Activated effector memory CD4-positive, alpha-beta T cell treated with anti-CD3 and anti-CD28 coated beads, Interleukin-2, amount 50 U/mL, for 16 hours (primary cell): ENCODE data around the gene CACNA1C.
"Not testable (repeated sequence)": the region's sequence is repeated elsewhere in the genome, so short reads cannot be mapped to it uniquely, and the experiment has no call there.

Experiments
- DNase-seq: peaks from one replicate; pipeline ENCODE4 v3.0.0-alpha.2; 2020

Gene CACNA1C

DNA sequence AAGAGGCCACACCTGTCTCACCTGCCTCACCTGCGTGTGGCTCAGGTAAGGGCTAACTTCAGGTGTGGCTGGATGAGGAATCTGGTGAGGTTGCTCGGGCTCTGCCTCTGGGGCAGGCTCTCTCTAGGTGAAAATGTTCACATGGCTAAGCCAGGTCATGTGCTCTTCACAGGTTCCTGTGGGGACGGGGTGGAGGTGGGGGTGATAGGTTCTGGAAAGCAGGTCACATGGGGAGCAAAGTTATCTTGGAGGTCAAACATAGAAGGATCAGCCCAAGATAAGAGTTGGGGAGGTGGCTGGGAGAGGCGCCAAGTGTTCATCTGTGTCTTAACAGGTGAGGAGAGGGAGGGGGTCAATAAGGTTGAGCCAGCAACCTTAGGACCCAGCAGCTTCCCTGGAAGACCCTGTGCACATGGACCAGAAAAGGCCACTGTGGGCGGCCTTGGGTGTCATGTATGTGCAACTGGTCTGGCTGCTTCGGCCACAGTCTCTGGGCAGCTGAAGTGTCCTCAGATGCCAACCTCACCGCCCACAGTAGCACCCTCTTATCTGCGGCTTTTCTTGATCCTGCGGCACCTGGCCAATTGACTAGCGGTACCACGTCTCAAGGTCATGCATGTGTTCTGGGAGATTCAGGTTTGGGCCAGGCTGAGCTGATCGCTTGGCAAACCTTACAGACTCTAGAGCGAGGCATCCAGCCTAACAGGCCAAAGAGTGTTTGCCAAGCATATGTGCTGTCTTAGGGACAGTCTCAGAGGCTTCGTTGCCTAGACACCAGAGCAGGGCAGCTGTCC lies 60.5 kb downstream of the CACNA1C start:
- no peak for DNase-seq

DNA sequence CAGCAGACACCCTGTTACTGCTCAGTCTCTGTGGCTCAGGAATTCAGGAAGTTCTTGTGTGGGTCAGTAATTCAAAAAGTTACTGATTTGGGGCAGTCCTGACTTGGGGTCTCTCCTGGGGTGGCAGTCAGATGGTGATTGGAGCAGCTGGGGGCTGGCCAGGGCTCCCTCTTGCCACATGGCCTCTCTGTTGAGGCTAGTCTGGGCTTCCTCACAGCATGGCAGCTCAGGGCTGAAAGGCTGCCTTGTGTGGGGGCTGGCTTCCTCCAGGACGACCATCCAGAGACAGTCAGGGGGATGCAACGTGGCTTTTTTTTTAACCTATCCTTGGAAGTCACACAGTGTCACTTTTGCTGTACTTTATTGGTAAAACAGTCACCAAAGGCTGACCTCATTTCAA lies 61.3 kb downstream of the CACNA1C start:
- no peak for DNase-seq

DNA sequence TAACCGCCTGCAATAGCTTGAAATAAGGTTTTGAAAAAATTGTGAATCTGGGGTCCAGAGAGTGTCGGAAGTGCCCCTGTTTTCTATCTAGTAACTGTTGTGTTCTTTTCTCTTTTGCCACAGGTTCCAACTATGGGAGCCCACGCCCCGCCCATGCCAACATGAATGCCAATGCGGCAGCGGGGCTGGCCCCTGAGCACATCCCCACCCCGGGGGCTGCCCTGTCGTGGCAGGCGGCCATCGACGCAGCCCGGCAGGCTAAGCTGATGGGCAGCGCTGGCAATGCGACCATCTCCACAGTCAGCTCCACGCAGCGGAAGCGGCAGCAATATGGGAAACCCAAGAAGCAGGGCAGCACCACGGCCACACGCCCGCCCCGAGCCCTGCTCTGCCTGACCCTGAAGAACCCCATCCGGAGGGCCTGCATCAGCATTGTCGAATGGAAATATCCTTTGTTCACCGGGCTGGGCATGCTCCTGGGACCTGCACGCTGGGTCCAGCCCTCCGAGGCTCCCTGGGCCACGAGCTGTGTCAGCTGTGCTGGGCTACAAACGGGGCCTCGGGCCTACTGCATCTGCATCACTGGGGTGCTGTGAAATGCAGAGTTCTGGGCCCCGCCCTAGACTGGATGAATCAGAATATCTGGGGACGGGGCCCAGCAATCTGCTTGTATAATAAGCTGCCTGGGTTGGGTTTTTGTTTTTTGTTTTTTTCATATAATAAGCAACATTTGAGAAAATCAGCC lies 62.5 kb downstream of the CACNA1C start:
- no peak for DNase-seq

DNA sequence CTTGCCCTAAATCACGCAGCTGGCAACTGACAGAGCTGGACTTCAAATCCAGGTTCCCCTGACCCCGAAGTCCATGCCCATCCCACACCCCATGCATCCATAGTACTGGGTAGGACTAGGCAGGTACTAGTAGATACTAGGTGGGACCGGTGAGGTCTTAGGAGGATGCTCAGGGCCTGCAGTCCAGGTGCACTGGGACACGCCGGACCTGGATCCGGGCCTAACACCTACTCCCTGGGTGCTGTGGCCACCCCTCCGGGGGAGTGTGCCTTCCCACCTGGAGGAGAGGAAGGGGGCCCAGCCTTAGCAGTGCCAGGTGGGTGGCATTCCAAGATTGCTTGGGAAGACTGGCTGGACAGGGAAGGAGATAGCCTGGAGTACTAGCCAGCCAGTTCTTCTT lies 64.8 kb downstream of the CACNA1C start:
- no peak for DNase-seq

DNA sequence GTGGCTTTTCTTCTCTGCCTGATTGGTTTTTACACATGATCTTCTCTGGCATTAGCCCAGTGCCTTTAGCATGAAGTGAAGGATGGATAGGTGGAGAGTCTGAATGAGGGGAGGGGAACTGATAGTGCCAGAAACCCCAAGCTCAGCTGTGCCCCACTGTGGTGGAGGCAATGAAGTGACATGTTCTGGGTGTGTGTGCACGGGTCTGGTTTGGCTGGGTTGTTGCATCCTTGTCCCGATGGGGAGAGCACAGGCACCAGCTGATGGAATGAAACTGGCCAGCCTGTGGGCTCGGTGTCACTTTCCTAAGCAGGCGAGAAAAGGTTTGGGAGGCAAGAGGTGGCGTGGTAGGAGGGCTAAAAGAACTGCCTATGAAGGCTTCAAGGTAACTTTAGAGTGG lies 65.3 kb downstream of the CACNA1C start:
- DNase-seq: no peak

DNA sequence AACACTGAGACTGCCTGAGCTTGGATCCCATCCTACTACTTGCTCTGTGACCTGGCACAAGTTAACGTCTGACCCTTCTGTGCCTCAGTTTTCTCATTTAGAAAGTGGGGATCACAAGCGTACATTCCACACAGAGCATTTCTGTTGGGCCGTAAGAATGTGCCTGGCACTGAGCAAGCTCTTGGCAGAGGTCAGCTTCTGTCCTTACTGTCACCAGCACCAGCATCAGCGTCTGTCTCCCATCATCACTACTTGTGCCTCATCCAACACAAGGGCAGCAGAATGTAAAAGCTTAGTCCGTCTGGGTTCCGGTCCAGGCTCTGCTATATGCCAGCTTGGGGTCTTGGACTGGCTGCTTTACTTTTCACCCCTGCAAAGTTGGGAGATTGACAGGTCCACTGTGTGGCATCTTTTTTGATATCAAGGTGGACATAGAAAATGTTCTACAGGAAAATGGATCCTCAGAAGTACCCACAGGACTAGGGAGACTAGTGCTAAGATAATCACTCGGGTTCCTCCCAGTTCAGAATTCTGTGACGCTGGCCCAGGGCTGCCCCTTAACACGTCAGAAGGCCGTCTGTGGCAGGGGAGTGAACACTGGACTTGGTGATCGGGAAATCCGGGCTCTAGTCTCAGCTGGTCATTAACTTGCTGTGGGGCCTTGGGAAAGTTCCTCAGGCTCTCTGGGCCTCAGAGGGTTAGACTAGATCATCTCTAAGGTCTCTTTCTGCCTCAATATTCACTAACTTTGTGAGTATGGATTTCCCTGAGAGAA lies 65.9 kb downstream of the CACNA1C start:
- no peak for DNase-seq

DNA sequence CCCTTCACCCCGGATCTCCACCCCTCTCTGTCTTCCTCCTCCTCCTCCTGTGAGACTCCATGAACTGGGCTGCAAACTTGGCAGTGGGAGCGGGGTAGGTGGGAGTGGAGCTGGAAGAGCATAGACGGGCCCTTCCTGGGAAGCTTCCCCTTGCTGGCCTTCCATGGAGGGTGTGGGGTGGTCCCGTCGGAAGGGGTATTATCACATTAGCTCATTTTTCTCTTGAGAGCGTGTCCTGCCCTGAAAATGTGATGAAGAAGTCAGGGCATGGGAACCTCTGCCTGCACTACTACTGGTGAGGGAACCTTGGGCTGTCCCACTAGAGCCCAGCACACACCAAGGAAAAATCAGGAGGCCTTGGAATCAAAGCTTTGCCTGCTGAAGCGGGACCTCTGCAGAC lies 66.5 kb downstream of the CACNA1C start:
- DNase-seq: no peak

DNA sequence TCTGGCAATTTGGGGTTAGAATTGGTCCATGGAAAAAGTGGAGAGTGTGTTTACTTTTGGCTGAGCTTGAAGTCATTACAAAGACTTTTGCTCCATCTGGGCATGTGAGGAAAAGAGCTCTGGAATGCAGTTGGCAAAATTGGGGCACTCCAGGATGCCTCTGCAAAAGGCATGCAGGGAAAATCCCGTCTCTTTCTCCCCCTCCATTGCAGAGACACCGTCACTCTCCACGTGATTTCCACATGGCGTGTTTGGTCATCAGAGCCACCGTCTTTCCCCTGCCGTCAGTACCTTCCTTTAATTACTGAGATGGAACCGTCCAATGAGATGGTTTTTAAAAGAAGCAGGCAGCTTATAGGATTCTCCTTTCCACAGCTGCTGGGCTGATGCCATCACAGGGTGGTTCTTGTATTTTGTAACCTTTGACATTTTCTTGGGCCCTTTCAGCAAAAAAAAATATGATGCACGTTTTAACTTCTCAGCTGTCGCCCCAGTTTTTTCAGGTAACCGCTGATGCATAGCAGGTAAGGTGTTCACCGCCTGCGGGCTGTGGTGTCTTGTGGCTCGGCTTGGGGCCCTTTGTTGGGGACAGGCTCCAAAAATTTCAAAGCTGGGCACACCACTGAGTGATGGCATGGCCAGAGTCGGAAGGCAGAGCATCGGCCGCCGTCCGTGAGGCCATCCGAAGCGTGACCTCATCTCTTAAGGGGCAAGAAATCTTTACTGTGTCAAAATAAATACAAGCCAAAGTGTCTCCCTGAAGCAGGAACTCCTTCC lies 68.4 kb downstream of the CACNA1C start:
- DNase-seq: no peak

DNA sequence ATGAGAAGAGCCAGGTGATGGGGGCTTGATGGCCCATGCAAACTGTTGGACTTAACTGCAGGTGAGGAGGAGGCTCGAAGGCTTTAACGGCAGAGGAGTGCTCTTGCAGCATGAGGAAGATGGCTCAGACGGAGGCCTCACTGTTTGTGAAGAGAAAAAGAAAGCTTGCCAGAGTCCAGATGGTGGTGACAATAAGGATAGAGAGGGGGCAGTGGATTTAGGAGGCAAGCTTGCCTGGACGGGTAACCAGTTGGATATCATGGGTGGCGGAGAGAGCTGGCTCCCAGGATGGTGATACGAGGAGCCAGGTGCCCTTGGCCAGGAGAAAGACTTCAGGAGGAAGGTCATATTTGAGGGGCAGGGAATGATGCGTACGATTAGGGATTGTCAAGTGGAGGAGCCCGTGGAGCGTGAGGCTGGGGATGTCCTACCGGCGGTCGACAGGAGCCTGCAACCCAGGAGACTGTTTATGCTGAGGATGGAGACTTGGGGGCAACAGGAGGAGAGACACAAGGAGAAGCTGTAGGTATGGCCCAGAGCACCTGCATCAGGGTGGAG lies 71.8 kb downstream of the CACNA1C start:
- peak; percentile 50 for DNase-seq

DNA sequence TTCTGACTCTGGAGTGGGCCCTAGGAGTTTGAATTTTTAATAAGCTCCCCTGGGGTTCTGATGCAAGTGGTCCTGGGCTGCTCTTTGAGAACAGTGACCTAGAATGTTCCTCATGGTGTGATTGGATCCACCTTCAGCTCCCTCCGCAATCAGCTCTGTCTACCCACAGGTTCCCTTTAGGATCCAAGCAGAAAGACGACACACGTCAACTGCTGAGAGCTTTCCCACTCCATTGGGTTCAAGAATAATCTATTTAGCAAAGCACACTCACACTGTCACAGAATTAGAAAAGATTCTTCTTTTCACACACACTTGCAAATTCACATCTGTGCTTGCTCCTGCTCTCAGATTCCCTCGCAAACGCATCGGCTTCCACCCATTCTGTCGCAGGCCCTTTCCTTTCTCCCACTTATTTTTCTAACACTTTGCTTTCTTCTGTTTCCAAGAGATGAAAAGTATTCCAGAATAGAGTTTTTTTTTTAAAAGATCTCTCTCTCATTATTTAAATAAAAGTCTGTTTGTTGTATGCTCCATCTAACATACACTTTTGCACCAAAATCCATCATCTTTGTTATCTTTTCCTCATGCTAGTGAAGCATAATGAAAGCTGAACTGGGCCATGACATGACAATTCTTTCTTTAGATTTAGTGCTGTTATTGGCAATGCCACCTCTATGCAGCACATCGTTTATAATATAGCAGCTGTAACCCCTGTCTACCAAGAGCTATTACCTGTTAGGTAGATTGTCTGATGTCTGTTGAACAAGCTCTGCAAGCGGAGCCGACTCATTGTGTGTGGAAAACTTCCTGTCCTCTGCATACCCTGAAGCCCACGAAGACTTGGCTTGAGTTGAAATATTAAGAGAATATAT lies 73.1 kb downstream of the CACNA1C start:
- no peak for DNase-seq

DNA sequence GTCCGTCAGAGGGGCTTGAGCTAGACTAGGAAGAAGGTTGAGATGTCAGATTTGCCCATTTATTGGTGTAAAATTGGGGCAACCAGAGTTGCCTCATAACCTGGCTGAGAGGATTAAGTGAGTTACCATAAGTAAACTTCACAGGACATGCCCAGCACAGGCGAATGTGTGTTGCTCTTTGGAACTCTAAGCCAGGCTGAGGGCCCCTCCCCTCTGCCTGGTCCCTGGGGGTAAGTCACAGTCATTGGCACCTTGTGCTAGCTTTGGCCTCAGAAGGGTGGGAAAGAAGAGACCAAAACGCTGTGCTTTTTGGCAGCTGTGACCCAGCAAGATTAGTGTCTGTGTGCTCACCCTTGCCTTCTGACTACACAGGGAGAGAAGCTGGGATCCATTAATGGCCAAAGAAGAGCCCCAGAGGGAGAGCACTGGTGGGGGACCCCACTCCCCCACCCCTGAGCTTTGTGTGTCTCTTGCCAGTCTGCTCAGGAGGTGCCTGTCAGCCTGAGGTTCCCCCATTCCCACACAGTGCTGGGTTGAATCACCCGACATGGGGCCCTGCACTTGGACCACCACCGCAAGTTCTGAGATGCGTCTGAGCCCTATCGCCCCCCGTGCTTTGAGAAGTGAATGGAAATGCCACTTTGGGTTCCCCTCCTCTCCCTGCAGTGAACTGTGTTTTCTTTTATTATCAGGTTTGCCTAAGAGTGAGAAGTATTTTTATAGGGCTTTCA lies 74.1 kb downstream of the CACNA1C start:
- DNase-seq: no peak

DNA sequence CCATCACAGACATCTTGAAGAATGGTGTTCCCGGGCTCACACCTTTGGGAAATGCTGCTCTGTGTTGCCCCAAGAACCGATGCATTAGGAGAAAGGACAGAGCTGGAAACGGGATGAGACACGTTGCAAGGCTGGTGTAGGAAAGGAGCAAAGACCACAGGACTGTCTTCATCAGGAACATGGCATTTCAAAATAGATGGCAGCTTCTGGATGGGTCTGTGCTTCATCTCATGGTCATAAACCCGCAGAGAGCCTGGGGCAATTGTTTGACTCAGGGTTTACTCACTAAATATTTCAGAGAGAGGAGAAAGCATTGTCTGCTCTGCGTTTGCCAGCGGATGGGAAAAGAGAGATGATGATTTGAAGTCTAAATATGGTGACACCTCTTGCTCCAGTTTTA lies 76.3 kb downstream of the CACNA1C start:
- no peak for DNase-seq

DNA sequence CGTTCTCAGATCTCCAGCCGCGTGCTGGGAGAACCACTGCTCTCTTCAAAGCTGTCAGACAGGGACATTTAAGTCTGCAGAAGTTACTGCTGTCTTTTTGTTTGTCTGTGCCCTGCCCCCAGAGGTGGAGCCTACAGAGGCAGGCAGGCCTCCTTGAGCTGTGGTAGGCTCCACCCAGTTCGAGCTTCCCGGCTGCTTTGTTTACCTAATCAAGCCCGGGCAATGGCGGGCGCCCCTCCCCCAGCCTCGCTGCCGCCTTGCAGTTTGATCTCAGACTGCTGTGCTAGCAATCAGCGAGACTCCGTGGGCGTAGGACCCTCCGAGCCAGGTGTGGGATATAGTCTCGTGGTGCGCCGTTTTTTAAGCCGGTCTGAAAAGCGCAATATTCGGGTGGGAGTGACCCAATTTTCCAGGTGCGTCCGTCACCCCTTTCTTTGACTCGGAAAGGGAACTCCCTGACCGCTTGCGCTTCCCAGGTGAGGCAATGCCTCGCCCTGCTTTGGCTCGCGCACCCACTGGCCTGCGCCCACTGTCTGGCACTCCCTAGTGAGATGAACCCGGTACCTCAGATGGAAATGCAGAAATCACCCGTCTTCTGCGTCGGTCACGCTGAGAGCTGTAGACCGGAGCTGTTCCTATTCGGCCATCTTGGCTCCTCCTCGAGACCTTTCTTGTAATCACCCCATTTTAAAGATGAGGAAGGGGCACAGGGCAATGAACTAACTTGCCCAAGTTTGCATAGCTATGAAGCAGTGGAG lies 83.1 kb downstream of the CACNA1C start:
- not testable (repeated sequence) for DNase-seq

DNA sequence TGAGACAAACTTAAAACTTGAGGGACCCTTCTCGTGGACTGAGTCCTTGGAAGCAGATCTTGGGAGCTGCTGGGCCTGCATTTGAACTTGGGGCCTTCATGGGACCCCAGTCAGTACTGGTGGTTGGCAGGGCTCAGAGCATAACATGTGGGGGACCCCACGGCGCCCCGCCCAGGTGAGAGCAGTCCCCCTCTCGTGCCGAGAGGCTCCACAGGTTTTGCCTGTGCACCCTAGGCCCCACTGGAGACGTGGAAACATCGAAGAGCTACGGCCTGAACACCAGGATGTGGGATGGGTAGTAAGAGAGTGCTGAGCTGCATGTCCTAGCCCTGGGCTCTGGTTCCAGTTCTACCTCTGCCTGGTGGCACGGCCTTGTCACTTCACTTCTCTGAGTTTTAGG lies 84.1 kb downstream of the CACNA1C start:
- DNase-seq: no peak

DNA sequence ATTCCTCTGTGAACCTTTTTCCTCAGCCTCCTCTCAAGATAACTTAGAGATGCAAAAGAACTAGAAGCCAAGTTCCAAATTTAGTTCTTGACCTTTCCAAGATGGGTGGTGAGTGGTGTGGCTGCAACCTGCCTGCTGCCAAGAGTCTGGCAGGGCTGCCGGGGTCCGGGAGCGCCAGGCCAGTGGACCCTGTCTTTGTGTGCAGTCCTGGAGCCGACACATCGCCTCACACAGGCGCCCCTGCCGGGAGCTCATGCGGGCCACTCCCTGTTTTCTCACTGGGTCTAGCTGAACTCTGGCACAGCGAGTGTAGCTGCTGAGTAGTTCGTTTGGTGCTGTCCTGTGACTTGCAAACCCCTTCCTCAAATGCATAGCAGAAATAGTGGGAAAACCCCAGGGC lies 84.9 kb downstream of the CACNA1C start:
- DNase-seq: no peak

DNA sequence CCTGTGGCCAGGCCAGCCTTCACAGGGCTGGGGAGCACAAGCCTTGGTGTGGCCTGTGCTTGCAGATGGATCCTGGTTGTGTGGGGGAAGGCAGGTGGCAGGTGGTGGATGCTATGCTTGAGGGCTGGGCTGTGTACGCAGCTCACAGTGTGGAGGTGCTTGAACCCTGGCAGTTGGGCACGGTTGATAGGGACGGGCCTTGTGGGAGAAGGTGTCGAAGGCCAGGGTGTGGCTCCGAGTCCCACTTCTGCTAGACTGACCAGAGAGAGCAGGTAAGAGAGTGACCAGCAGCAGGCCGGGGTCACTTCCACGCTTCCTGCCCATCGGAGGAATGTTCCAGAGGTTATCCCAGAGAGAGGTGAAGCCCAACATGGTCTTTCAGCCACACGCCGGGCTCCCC lies 85.5 kb downstream of the CACNA1C start:
- DNase-seq: no peak

DNA sequence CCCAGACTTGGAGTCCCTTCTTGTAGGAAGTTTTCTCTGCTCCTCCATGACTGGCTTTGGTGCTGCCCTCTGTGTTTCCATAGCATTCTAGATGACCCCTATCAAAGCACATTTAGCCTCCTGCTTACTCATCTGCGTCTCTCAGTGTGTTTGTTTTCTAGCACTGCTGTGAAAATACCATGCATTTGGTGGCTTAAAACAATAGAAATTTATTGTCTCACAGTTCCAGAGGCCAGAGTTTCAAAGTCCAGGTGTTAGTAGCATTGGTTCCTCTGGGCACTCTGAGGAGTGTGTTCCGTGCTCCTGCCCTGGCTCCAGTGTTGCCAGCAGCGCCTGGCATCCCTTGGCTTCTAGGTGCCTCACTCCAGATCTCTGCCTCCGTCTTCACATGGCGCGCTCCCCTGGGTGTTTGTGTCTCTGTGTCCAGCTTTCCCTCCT lies 86.1 kb downstream of the CACNA1C start:
- no peak for DNase-seq

DNA sequence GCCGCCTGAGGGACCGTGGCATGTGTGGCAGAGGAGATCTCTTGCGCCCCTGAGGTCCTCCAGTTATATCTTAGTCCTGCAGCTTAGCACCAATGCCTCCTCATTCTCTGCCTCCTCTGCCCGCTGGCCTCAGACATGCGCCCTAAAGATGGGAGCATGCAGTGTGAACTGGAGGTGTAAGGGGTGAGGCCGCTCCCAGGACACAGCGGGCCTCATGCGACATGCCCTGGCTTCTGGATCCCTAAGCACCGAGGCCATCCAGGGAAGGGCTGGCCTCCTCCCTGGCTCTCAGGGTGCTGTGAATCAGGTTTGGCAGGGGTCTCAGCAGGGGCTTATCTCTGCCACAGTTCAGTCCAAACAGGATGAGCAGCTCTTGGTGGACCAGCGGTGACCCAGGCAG lies 86.9 kb downstream of the CACNA1C start:
- no peak for DNase-seq

DNA sequence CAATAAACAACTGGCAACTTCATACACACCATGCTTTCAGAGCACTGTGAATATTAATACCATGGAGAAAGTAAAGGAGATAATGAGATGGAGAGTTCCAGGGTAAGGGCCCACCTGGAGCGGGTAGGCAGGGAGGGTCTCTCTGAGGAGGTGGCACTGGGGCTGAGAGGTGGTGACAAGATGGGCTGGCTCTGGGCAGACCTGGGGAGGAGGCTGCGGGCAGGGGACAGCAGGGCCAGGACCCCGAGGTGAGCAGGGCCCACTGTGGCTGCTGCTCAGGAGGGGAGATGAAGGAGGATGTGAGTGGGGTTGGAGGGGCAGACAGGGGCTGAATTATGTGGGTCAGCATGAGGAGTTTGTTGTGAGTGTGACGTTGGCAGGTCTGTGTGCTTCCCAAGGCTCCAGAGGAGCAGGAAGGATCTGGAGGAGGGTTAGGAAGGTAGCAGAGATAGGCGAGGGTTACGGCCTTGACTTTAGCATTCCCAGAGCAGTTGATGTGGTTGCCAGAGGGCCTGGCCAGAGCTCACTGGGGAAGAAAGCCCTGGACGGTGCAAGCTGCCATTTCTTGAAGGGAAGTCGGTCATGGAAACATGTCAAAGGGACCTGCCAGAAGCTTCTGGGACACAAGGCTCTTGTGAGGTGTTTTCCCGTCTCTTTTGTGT lies 88.2 kb downstream of the CACNA1C start:
- DNase-seq: no peak
